ENCODE results near the gene HLCS. TPM values are rescaled to one million over a fixed set of nuclear protein-coding genes. Genes with fewer than 3 reads are reported as not detected.

The HLCS gene
- total RNA-seq, 2 donors from 2014 or later = 17.5 to 29.3 TPM

DNA sequence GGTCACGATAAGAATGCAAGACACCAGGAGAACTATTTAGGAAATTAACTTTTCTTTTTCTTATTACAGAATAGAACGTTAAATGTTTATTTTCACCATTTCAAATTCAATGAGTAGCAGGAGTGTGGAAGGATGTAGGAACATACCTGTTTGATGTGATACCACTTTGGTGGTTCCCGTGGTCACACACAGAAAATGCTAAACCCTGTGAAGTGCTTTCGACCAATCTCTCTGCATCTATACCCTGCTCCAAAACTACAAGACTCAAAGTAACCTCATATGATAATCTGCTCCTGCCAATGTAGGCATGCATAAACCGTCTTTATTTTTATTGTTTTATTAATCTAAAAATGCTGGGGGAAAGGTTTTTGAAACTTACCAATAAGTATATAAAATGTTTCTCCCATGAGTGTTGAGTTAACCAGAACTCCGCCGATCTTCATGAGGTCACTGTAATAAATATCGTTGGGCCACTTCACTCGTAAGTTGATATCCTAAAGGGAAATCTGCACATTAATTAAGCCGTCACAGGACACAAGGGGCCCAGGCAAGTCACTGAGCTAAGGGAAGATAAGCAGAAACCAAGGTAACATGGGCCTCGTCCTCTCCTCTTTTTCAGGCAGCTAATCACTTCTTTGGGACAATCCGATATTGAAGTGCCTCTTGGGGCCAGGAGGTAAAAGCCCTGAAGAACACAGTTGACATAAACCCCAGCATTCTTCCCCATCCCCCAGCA, 207.0 kb downstream of the HLCS start:
- Histone ChIP-seq H3K27ac (no peak overlapping the region), H3K9me3 (no peaks in the 10 kb centered on the region), H3K4me3 (no peak overlapping the region), H3K36me3 (peaks cover 11% of the 10 kb centered on the region), H3K27me3 (replicated peaks; ENCODE audit: insufficient read depth) (no peaks in the 10 kb centered on the region), H3K4me1 (ENCODE audit: control insufficient read depth in 1 of 2, low read depth in 2 of 2) (no peaks in the 10 kb centered on the region)
- ATAC-seq (ENCODE audit: insufficient number of reproducible peaks, low FRiP score, low read depth) (no peak), DNase-seq (ENCODE audit: low spot score) (no peak)
- TF ChIP-seq, protein P1, sequence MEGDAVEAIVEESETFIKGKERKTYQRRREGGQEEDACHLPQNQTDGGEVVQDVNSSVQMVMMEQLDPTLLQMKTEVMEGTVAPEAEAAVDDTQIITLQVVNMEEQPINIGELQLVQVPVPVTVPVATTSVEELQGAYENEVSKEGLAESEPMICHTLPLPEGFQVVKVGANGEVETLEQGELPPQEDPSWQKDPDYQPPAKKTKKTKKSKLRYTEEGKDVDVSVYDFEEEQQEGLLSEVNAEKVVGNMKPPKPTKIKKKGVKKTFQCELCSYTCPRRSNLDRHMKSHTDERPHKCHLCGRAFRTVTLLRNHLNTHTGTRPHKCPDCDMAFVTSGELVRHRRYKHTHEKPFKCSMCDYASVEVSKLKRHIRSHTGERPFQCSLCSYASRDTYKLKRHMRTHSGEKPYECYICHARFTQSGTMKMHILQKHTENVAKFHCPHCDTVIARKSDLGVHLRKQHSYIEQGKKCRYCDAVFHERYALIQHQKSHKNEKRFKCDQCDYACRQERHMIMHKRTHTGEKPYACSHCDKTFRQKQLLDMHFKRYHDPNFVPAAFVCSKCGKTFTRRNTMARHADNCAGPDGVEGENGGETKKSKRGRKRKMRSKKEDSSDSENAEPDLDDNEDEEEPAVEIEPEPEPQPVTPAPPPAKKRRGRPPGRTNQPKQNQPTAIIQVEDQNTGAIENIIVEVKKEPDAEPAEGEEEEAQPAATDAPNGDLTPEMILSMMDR (IDR thresholded peaks at IDR 0.05) = no peak

DNA sequence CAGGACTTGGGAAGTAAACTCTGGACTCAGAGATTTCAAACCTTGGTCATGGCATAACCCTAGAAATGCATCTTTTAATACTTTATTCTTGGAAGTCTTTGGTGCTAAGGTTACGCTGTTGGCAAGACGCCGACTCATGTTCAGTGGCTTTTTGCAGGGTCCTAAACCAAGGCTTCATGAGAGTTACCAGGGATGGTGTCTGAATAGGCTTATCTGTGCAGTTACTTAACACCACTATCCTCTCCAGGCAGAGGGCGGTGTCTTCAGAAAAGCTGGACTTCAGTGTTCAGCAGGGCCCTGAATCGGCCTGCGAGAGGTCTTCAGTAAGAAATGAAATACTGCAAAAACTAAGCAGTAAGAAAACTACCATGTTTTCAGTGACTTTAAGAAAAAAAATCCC, 209.3 kb downstream of the HLCS start:
- Histone ChIP-seq H3K36me3 (peaks cover 11% of the 10 kb centered on the region), H3K27me3 (replicated peaks; ENCODE audit: insufficient read depth) (no peaks in the 10 kb centered on the region), H3K4me3 (no peak overlapping the region), H3K4me1 (ENCODE audit: control insufficient read depth in 1 of 2, low read depth in 2 of 2) (no peaks in the 10 kb centered on the region), H3K27ac (no peak overlapping the region), H3K9me3 (no peaks in the 10 kb centered on the region)
- TF ChIP-seq, protein P1 (IDR thresholded peaks at IDR 0.05) = no peak
- DNase-seq (ENCODE audit: low spot score) = no peak
- no peak for ATAC-seq (ENCODE audit: insufficient number of reproducible peaks, low FRiP score, low read depth)

DNA sequence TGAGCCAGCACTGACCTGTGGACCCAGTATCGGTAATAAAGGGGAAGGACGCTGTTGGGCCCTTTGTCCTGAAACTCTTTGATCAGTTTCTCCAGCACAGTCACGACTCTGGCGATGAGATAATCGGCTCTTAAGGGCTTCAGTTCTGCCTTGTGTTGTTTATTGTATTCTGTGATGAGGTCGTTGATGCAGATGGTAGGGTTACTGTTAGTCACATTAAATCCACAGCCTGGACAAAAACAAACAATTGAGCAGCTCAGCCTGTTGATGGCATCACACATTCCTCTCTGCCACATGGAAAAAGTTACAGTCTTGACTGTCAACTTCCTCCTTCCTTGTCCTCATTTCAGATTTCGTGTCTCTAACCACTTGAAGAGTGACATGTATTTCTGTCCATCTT, 209.9 kb downstream of the HLCS start:
- no peak for ATAC-seq (ENCODE audit: insufficient number of reproducible peaks, low FRiP score, low read depth)
- H3K9me3 ChIP-seq = no peaks in the 10 kb centered on the region
- no peak for DNase-seq (ENCODE audit: low spot score)
- peaks cover 11% of the 10 kb centered on the region for H3K36me3 ChIP-seq
- no peak overlapping the region for H3K27ac ChIP-seq
- no peaks in the 10 kb centered on the region for H3K4me1 ChIP-seq (ENCODE audit: control insufficient read depth in 1 of 2, low read depth in 2 of 2)
- H3K27me3 ChIP-seq (replicated peaks; ENCODE audit: insufficient read depth) = no peaks in the 10 kb centered on the region
- no peak overlapping the region for H3K4me3 ChIP-seq
- TF ChIP-seq, protein P1 (IDR thresholded peaks at IDR 0.05) = no peak

DNA sequence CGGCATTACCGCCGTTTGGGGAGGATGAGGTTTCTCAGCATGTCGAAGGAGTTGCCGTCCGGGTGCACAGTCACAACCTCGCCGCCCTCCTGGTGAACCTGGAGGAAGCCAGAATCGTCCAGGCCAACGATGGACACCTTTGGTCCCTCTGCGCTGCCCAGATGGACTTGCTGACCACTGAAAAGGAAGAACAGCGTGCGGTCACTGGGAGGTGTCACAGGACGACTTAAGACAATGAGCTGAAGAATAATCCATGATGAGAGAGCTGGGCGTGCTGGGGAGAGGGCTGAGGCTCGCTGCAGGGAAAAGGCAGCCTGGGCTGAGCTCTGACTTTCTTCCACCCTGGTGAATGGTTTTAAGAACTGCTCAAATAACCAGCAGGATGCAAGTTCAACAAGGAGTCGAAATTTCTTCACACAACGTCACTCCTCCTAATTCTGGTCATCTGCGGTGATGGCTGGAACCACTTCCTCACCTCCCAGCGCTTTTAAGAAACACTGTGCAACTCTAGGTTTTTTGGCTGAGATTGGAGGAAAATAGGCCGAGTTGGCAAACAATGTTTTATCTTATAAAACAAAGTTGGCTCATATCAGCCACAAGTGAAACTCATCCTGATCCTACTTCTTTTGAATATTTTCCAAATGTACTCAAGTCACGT, 212.1 kb downstream of the HLCS start:
- no peak overlapping the region for H3K27ac ChIP-seq
- H3K9me3 ChIP-seq = no peaks in the 10 kb centered on the region
- TF ChIP-seq, protein P1 (IDR thresholded peaks at IDR 0.05) = no peak
- H3K4me3 ChIP-seq = no peak overlapping the region
- H3K36me3 ChIP-seq = peaks cover 4% of the 10 kb centered on the region
- no peak for DNase-seq (ENCODE audit: low spot score)
- H3K27me3 ChIP-seq (replicated peaks; ENCODE audit: insufficient read depth) = no peaks in the 10 kb centered on the region
- H3K4me1 ChIP-seq (ENCODE audit: control insufficient read depth in 1 of 2, low read depth in 2 of 2) = no peaks in the 10 kb centered on the region
- ATAC-seq (ENCODE audit: insufficient number of reproducible peaks, low FRiP score, low read depth) = no peak

DNA sequence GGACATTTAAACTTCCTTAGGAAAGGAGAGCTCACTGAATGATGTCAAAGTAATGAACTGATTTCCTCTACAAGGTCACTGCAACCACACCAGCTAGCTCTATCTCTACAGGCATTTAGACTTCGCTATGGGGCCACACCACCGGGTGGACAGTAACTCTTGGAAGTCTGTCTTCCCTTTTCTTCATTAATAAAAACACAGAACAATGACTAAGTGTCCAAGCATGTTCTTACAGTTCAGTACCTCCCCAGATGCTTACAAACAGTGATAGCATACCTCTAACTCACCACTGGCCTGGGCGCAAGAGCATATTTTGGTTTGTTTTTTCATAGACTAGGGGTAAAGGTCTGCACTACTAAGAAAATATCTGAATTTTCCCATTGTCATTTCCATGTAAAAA, 212.9 kb downstream of the HLCS start:
- Histone ChIP-seq H3K4me1 (ENCODE audit: control insufficient read depth in 1 of 2, low read depth in 2 of 2) (no peaks in the 10 kb centered on the region), H3K27me3 (replicated peaks; ENCODE audit: insufficient read depth) (no peaks in the 10 kb centered on the region), H3K36me3 (no peaks in the 10 kb centered on the region), H3K9me3 (no peaks in the 10 kb centered on the region), H3K4me3 (no peak overlapping the region), H3K27ac (no peak overlapping the region)
- TF ChIP-seq, protein P1 (IDR thresholded peaks at IDR 0.05) = no peak
- ATAC-seq (ENCODE audit: insufficient number of reproducible peaks, low FRiP score, low read depth) = no peak
- DNase-seq (ENCODE audit: low spot score) = no peak

Measured in thoracic aorta (tissue), 2 donors.